NCI-H2196 treated with DMSO at 0.1 percent for 48 hours (cell line): ENCODE measurements around the gene DIPK1C.

Experiments used
- DNase-seq: peaks from one replicate; lab custom pipeline; 2025; ENCODE audit not compliant: unreplicated experiment; lab: John Stamatoyannopoulos, UW

The DIPK1C gene

GRCh38 chr18:74422541-74422940, 34.6 kb downstream of the DIPK1C start:
- DNase-seq = no peak

GRCh38 chr18:74420926-74421325, 36.2 kb downstream of the DIPK1C start:
- no peak for DNase-seq

DNA sequence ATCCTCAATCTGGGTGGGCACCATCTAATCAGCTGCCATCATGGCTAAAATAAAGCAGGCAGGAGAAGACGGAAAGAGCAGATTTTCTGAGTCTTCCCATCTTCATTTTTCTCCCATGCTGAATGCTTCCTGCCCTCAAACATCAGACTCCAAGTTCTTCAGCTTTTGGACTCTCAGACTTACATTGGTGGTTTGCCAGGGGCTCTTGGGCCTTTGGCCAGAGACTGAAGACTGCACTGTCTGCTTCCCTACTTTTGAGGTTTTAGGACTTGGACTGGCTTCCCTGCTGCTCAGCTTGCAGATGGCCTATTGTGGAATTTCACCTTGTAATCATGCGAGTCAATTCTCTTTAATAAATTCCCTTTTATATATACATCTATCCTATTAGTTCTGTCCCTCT, 36.6 kb downstream of the DIPK1C start:
- no peak for DNase-seq

DNA sequence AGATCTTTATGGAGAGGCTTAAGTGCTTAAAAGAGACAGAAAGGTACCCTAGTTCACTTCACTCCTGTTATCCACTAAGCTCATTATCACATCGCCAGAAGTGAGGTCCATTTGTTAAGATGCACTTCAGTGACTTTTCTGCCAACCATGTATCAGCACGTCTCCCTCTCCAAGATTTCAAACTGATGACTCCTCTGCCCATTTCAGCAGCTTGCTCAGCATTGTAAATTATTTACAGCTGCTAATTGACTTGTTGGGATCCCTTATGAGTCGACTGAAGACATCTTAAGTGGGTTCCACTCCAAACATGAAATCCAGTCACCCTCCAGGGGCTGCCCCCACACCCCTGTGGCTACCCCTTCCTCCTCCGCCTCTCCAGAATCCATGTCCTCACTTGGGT, 37.3 kb downstream of the DIPK1C start:
- no peak for DNase-seq

- DNase-seq = no peak
These were observed 39.1 kb downstream of the DIPK1C start for GRCh38 chr18:74418023-74418422.

- no peak for DNase-seq
These were observed 41.0 kb downstream of the DIPK1C start for GRCh38 chr18:74416124-74416523.

DNA sequence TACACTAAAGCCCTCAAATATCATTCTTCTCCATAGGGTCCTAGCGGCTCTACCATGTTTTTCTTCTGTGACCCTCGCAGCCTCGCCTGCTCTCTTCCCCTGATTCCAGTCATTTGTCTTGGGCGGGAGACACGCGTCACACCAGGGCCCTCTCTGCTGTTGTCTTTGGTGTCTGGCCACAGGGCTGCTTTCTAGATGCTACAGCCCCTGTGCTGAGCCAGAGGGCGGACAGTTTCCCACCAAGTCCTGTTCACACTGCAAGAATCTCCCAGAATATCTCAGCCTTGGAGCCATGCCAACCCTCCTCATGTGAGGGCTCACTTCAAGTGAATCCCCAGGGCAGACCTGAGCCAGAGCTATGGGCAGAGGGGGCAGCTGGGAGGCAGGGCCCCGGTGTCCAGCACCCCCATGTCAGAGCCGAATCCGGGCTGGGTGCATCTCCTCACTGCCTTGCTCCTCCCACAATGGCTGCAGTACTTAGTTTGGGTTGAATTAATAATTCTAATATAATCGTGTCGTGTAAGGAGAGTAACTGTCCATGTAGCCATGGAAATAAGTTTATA, 42.1 kb downstream of the DIPK1C start:
- DNase-seq = no peak

DNA sequence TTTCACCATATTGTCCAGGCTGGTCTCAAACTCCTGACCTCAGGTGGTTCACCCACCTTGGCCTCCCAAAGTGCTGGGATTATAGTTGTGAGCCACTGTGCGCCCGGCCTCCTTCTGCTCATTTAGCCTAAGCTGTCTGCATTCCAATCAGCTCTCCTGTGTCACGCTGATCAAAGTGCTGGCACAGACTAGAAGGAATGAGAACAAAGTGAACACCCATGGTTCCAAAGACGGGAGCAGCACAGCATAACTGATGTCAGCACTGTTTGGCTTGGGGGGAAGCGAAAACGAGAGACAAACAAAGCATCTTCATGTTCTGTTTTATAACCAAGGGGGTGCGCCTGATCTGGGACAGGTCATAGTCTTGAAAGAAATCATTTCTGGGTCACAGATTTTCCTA, 43.3 kb downstream of the DIPK1C start:
- DNase-seq = no peak

- DNase-seq = no peak
These were observed 44.8 kb downstream of the DIPK1C start for GRCh38 chr18:74412116-74412880.

DNA sequence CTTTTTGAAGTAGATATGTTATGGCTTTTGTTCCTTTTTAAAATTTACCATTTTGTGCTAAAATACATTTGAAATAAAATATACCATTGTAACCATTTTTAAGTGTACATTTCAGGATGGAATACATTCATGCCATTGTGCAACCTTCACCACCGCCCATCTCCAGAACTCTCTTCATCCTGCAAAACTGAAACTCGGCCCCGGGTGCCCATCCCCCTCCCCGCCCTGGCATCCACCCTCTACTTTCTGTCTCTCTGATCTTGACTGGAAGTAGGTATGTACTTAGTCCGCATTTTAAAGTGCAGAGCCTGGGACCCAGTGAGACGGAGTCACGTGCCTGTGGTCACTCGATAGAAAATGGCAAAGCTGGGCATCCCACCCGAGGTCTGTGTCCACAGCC, 45.6 kb downstream of the DIPK1C start:
- DNase-seq = no peak

DNA sequence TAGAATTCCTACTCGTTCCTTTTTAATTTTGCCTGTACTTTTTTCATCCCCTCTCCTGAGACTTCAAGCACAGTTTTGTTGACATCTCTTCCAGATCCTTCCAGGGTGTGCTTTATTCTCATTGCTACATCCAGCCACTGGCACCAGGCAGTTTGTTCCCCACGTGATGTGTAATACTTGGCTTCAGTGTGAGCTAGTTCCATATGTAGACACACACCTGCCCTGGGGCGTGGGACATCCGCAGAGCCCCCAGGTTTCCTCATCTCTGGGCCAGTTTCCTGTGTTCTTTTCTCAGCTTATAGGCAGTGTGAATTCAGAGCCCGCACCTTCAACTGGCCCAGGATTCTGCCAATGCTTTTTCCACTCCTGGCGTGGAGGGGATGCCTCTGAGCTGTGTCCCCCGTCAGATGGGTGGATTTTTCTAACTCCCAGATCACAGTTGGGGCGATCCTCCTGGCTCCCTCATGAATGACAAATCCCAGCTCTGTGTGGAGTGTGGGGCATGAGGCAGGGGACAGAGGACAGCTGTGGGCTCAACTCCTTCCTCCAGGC, 46.6 kb downstream of the DIPK1C start:
- no peak for DNase-seq

GRCh38 chr18:74407888-74408287, 49.2 kb downstream of the DIPK1C start:
- DNase-seq = no peak

GRCh38 chr18:74402806-74403433, 54.2 kb downstream of the DIPK1C start:
- no peak for DNase-seq

GRCh38 chr18:74400813-74401212, 56.3 kb downstream of the DIPK1C start:
- no peak for DNase-seq

DNA sequence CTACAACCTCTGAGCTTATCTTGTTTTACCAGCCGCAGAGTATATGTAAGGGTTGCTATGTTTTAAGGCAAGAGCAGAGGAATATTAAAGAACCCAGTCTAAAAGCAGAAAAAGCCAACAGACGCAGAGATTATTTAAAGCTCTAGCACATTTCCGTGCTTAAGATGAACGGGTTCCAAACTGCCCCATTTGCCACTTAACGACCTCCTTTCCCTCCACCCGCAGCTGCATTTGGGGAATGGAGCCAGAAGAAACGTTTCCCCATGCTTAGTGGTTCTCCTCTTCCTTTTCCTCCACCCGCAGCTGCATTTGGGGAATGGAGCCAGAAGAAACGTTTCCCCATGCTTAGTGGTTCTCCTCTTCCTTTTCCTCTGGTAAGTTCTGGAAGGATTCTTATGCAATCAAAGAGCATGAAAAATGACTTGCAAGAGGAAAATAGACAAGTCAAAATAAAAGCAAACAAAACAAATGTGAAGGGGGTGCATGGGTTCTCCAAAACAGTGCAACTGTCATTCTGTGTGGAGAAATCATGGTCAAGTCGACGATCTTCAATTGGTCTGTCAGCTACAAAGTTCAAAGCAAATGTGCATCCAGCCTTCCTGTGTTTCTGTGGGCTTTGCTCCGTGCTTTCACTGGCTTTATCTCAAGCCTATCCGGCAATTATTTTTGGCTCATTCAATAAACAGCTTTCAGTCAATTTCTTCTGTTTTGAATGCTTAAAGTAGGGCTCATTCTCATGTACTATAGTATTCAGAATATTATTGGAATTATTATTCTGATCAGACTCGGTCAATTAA, 57.8 kb downstream of the DIPK1C start:
- no peak for DNase-seq

DNA sequence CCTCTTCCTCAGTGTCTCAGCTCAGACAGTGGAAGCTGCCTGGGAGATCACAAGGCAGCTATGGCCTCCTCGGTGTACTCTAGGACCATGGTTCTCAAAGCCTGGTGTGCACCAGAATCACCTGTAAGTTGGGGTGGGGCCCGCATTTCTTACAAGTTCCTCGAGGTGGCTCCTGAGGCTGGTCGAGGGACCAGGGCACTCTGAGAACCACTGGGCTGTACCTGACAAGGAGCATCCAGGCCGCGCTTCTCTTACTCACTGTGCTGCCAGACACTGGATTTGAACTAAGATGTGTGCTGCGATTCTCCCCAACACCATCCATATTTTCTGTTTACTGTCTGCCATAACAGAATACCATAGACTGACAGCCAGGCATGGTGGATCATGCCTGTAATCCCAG, 59.5 kb downstream of the DIPK1C start:
- DNase-seq = no peak

DNA sequence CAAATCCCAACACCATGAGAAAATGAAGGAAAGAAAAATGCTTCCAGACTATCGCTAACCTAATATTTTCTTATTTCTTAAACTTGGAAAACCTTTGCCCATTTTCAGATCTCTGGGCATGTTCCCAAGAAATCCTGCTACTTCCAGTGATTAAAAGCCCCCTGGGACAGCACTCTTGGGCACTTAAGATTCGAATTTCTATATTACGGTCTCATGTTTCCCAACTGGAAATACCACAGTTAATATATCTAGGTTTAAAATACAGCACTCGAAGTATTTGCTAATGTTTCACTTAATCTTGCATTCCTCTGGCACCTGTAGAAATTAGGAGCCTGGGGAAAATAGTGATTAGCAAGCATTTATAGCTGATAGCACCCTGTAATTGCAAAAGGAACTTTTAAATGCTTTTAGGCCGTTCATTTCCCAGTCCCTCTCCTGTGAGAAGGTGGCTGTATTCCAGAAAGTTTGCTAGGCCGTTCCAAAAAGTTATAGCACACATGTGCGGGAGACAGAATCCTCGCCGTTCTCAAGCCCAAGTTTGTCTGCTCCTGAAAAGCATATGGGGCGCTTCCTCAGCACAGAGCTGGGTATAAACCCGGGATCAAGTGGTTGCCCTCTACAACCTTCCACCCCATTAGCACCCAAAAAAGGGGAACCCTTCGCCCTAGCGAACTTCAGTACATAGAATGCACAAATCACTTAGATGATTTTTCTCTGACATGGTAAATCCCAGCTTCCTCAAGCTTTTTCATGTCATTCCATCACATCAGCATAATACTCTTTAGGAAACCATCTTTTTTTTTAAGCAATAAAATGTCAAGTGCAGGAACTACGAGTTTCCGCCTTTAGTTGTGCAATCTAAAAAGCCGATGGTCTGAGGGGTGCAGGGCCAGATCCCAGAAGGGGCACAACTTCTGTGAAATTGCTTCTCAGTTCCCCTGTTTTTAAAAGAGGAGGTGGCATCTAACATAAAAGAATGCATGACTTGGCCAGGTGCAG, 60.6 kb downstream of the DIPK1C start:
- DNase-seq = no peak

GRCh38 chr18:74395648-74396154, 61.4 kb downstream of the DIPK1C start:
- DNase-seq = no peak

GRCh38 chr18:74395006-74395405, 62.1 kb downstream of the DIPK1C start:
- DNase-seq = no peak

GRCh38 chr18:74392323-74392722, 64.8 kb downstream of the DIPK1C start:
- no peak for DNase-seq
